IMR-90 (cell line): ENCODE measurements around the gene AXL.

Experiments used
- CEBPB ChIP-seq: IDR thresholded peaks from 2 replicates; pipeline ENCODE4 v1.6.1; 2012; ENCODE audit warnings: low read depth, low read length, improper control_type of control experiment
- TF ChIP-seq, protein P1 (sequence below): conservative IDR thresholded peaks from 2 replicates; pipeline ENCODE4 v1.5.1; 2012; ENCODE audit warnings: mild to moderate bottlenecking, low read depth, low read length, improper control_type of control experiment

- TF ChIP-seq CEBPB = no peak
- TF ChIP-seq, protein P1, sequence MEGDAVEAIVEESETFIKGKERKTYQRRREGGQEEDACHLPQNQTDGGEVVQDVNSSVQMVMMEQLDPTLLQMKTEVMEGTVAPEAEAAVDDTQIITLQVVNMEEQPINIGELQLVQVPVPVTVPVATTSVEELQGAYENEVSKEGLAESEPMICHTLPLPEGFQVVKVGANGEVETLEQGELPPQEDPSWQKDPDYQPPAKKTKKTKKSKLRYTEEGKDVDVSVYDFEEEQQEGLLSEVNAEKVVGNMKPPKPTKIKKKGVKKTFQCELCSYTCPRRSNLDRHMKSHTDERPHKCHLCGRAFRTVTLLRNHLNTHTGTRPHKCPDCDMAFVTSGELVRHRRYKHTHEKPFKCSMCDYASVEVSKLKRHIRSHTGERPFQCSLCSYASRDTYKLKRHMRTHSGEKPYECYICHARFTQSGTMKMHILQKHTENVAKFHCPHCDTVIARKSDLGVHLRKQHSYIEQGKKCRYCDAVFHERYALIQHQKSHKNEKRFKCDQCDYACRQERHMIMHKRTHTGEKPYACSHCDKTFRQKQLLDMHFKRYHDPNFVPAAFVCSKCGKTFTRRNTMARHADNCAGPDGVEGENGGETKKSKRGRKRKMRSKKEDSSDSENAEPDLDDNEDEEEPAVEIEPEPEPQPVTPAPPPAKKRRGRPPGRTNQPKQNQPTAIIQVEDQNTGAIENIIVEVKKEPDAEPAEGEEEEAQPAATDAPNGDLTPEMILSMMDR = no peak
Measured at GRCh38 chr19:41303954-41304353, 84.9 kb downstream of the AXL start.
